K562 (cell line): ENCODE measurements around the gene C22orf31. TPM values are rescaled to one million over a fixed set of nuclear protein-coding genes. Genes with fewer than 3 reads are reported as not detected.

Source experiments
- ATAC-seq: fragments of 200-7000 bp; cut with Tn5 transposase; 3 replicates; pipeline ENCODE4 v1.9.1; 2020; ENCODE audit warnings: moderate library complexity
- BruUV-seq: library from RNA; stranded (reverse); fragments of 400-500 nt; replicated peaks from 2 replicates; lab custom pipeline; 2021; lab: Mats Ljungman, UMichigan
- CTCF ChIA-PET: fragments of 300-600 bp; formaldehyde crosslinking; extraction: SDS; loops from one replicate; lab custom pipeline; 2021; ENCODE audit warnings: low intra/inter-chr PET ratio; lab: Yijun Ruan, JAX
- POLR2A ChIA-PET: fragments of 300-600, 350-650 bp; sonication (Branson Sonifier 250); formaldehyde crosslinking; extraction: SDS; loops from one replicate; lab custom pipeline; 2021; ENCODE audit warnings: antibody characterized with exemption, inconsistent platforms; lab: Yijun Ruan, JAX
- DNase-seq, 4 experiments: peaks; one replicate each; pipeline versions ENCODE4 v3.0.0 to v3.0.0-alpha.2; 2011 to 2018; ENCODE audit warnings: low spot score in 3 of 4, mixed read lengths in 3 of 4; ENCODE audit errors: extremely low read depth in 1 of 4
- FAIRE-seq: peaks from 2 replicates; lab custom pipeline; 2011; peaks lifted over from hg19 to GRCh38; lab: Jason Lieb, UNC
- H2AFZ ChIP-seq: 2 replicates; pipeline ENCODE4 v1.6.0; 2011; ENCODE audit warnings: low read depth, low read length, control low read depth, inconsistent platforms
- H3K27ac ChIP-seq: fragments of 200-600 bp; 3 replicates; pipeline ENCODE4 v1.8.0; 2011; ENCODE audit warnings: low read depth, mild to moderate bottlenecking, control low read depth, inconsistent platforms, low read length, moderate library complexity, mixed read lengths; ENCODE audit errors: extremely low read depth
- H3K27me3 ChIP-seq, 2 experiments: fragments of 300-600 bp in 1 of 2; 2 replicates in 1 of 2; 3 replicates in 1 of 2; pipeline versions ENCODE4 v1.6.0 to v1.8.0; 2011; ENCODE audit warnings: inconsistent platforms in 2 of 2, low read length in 2 of 2, mild to moderate bottlenecking in 1 of 2, mixed read lengths in 1 of 2, moderate library complexity in 1 of 2; ENCODE audit not compliant: control insufficient read depth in 2 of 2, insufficient read depth in 2 of 2
- H3K36me3 ChIP-seq: fragments of 300-600 bp; 3 replicates; pipeline ENCODE4 v1.8.0; 2011; ENCODE audit warnings: mild to moderate bottlenecking, low read length, inconsistent platforms; ENCODE audit not compliant: control insufficient read depth, insufficient read depth
- H3K4me1 ChIP-seq, 2 experiments: fragments of 200-600 bp in 1 of 2; replicated peaks in 1 of 2; 2 replicates in 1 of 2; 3 replicates in 1 of 2; pipeline versions ENCODE4 v1.5.1 to v1.8.0; 2011; ENCODE audit warnings: inconsistent platforms in 2 of 2, low read length in 2 of 2, mild to moderate bottlenecking in 1 of 2, mixed read lengths in 1 of 2, moderate library complexity in 1 of 2; ENCODE audit not compliant: control insufficient read depth in 2 of 2, insufficient read depth in 2 of 2
- H3K4me2 ChIP-seq: 2 replicates; pipeline ENCODE4 v1.6.1; 2011; ENCODE audit warnings: low read length, control low read depth, inconsistent platforms, mixed read lengths; ENCODE audit not compliant: insufficient read depth
- H3K4me3 ChIP-seq: fragments of 200-600 bp; sonication (generic), shearing (Covaris generic); 2 replicates; pipeline ENCODE4 v1.5.1; 2016; ENCODE audit warnings: control low read depth, inconsistent platforms
- H3K79me2 ChIP-seq: fragments of 200-600 bp; 3 replicates; pipeline ENCODE4 v1.8.0; 2011; ENCODE audit warnings: low read length, inconsistent platforms; ENCODE audit not compliant: control insufficient read depth, insufficient read depth
- H3K9ac ChIP-seq, 2 experiments: 2 replicates each; pipeline versions ENCODE4 v1.6.0 to v1.6.1; 2011; ENCODE audit warnings: low read depth in 2 of 2, low read length in 2 of 2, control low read depth in 1 of 2, inconsistent platforms in 1 of 2, mild to moderate bottlenecking in 1 of 2, mixed read lengths in 1 of 2; ENCODE audit not compliant: insufficient read depth in 1 of 2
- H3K9me1 ChIP-seq: one replicate; pipeline ENCODE4 v1.6.0; 2011; ENCODE audit warnings: inconsistent platforms, mild to moderate bottlenecking, low read length, moderate library complexity; ENCODE audit not compliant: control insufficient read depth, insufficient read depth
- H3K9me3 ChIP-seq: replicated peaks from 2 replicates; pipeline ENCODE4 v1.5.1; 2011; ENCODE audit warnings: low read depth, low read length, inconsistent platforms; ENCODE audit not compliant: control insufficient read depth, insufficient read depth
- H4K20me1 ChIP-seq: replicated peaks from 2 replicates; pipeline ENCODE4 v1.6.1; 2011; ENCODE audit warnings: low read length, inconsistent platforms, mixed read lengths; ENCODE audit not compliant: control insufficient read depth, insufficient read depth
- ARID1B ChIP-seq: fragments of 450-650 bp; IDR thresholded peaks from 2 replicates; pipeline ENCODE4 v1.6.1; 2016; ENCODE audit warnings: antibody characterized with exemption, mild to moderate bottlenecking, inconsistent platforms
- DEAF1 ChIP-seq: fragments of 450-650 bp; formaldehyde crosslinking; IDR thresholded peaks from 2 replicates; pipeline ENCODE4 v1.4.0; 2020; ENCODE audit warnings: mild to moderate bottlenecking, moderate library complexity
- EZH2 ChIP-seq: IDR thresholded peaks from 2 replicates; pipeline ENCODE4 v1.6.1; 2012; ENCODE audit warnings: low read depth, mild to moderate bottlenecking, inconsistent platforms, low read length, borderline replicate concordance
- HDAC3 ChIP-seq: fragments of 450-650 bp; IDR thresholded peaks from 2 replicates; pipeline ENCODE4 v1.6.1; 2018; ENCODE audit warnings: borderline replicate concordance, mild to moderate bottlenecking, moderate library complexity; ENCODE audit not compliant: partially characterized antibody
- HDAC6 ChIP-seq: IDR thresholded peaks from 2 replicates; pipeline ENCODE4 v1.6.1; 2012; ENCODE audit warnings: low read depth, mild to moderate bottlenecking, control low read depth, inconsistent platforms, low read length, moderate library complexity
- HDGF ChIP-seq: fragments of 450-650 bp; IDR thresholded peaks from 2 replicates; pipeline ENCODE4 v1.6.1; 2016
- KDM1A ChIP-seq, 2 experiments: fragments of 450-650 bp; IDR thresholded peaks; 2 replicates each; pipeline ENCODE4 v1.6.1; 2016; ENCODE audit warnings: mild to moderate bottlenecking in 2 of 2
- KLF1 ChIP-seq: fragments of 450-650 bp; IDR thresholded peaks from 2 replicates; pipeline ENCODE4 v1.6.1; 2016; ENCODE audit warnings: missing genetic modification characterization, missing compliant biosample characterization
- RNF2 ChIP-seq: sonication (generic); IDR thresholded peaks from 2 replicates; pipeline ENCODE4 v1.6.1; 2016
- SAFB2 ChIP-seq: fragments of 200-400 bp; formaldehyde crosslinking; IDR thresholded peaks from 2 replicates; pipeline ENCODE4 v1.6.1; 2018; ENCODE audit warnings: borderline replicate concordance, low read length, low read depth, moderate library complexity; ENCODE audit not compliant: severe bottlenecking
- SAP30 ChIP-seq: fragments of 200-600 bp; sonication (generic); IDR thresholded peaks from 2 replicates; pipeline ENCODE4 v1.6.1; 2012; ENCODE audit warnings: borderline replicate concordance, low read depth, mild to moderate bottlenecking, moderate library complexity, low read length, control low read depth, inconsistent platforms; ENCODE audit not compliant: insufficient read depth, poor library complexity, severe bottlenecking
- STAT5A ChIP-seq: IDR thresholded peaks from 2 replicates; pipeline ENCODE4 v1.6.1; 2012; ENCODE audit warnings: low read length, inconsistent platforms, borderline replicate concordance
- THAP7 ChIP-seq: fragments of 250-450 bp; sonication (Bioruptor Pico); IDR thresholded peaks from 2 replicates; pipeline ENCODE4 v1.5.0; 2021
- TOE1 ChIP-seq, 2 experiments: fragments of 450-650 bp in 1 of 2; sonication (generic) in 1 of 2; formaldehyde crosslinking in 1 of 2; IDR thresholded peaks; 2 replicates each; pipeline versions ENCODE4 v1.7.1 to v1.8.0; 2016 to 2022; ENCODE audit warnings: borderline replicate concordance in 2 of 2, mild to moderate bottlenecking in 2 of 2, antibody characterized with exemption in 1 of 2, inconsistent platforms in 1 of 2, low read depth in 1 of 2, missing genetic modification reagents in 1 of 2, moderate library complexity in 1 of 2
- ZKSCAN1 ChIP-seq: fragments of 150-350 bp; IDR thresholded peaks from 2 replicates; pipeline ENCODE4 v1.6.1; 2016; ENCODE audit warnings: low read depth, low read length
- ZNF384 ChIP-seq: IDR thresholded peaks from 2 replicates; pipeline ENCODE4 v1.6.1; 2012; ENCODE audit warnings: low read depth, low read length, improper control_type of control experiment
- ZNF431 ChIP-seq: sonication (generic); formaldehyde crosslinking; IDR thresholded peaks from 2 replicates; pipeline ENCODE4 v1.8.0; 2022; ENCODE audit warnings: mild to moderate bottlenecking, missing genetic modification reagents
- ZNF57 ChIP-seq: fragments of 450-650 bp; formaldehyde crosslinking; IDR thresholded peaks from 2 replicates; pipeline ENCODE4 v1.4.0; 2020; ENCODE audit warnings: mild to moderate bottlenecking, moderate library complexity
- ZNF830 ChIP-seq: fragments of 250-450 bp; sonication (Bioruptor Pico); IDR thresholded peaks from 2 replicates; pipeline ENCODE4 v1.5.0; 2021; ENCODE audit warnings: mild to moderate bottlenecking
- WGBS: fragments of 100-300 bp; shearing (Covaris generic); methylation state at CpG from one replicate; pipeline ENCODE4 v1.1.6; 2016; ENCODE audit warnings: low coverage, mixed read lengths; ENCODE audit not compliant: insufficient coverage; ENCODE audit errors: missing lambda C conversion rate; 5-methylcytosine and 5-hydroxymethylcytosine counted together
- in situ Hi-C: fragments of 300-500 bp; cut with MboI; formaldehyde crosslinking; loops from 4 replicates; pipeline ENCODE4 v1.15.0; 2018; ENCODE audit warnings: inconsistent platforms, mixed read lengths
- intact Hi-C: fragments of 100-400 bp; cut with micrococcal nuclease; formaldehyde crosslinking; loops from 2 replicates; pipeline ENCODE4 v1.14.2; 2022
- polyA plus RNA-seq, 8 experiments: library from polyadenylated mRNA; depleted of rRNA in 4 of 8; stranded (reverse) in 5 of 8; unstranded in 3 of 8; fragments of >200 nt; fragmentation: Nextera tagmentation in 2 of 8; fragmentation: Illumina TruSeq in 1 of 8; extraction: Ambion mirVana in 2 of 8; extraction: Trizol in 1 of 8; gene quantifications; 2 replicates each; pipeline versions ENCODE4 v1.2.1 to v1.2.3, GENCODE V29; 2011 to 2014; ENCODE audit warnings: inconsistent platforms in 1 of 8, missing spikeins in 1 of 8
- total RNA-seq, 7 experiments: library from RNA; depleted of rRNA in 6 of 7; stranded (reverse); fragments of >200 nt in 6 of 7; fragmentation: Illumina TruSeq in 2 of 7; extraction: Trizol in 2 of 7; gene quantifications; 2 replicates each; pipeline versions ENCODE4 v1.2.1 to v1.2.3, GENCODE V29; 2011 to 2021; ENCODE audit warnings: low replicate concordance in 1 of 7

Gene C22orf31
- total and polyA plus RNA-seq, 9 of the 15 experiments (the other 6 are each of a cell fraction or from before 2014, with no cell fraction given) = not detected

- no peak for FAIRE-seq
- ChIA-PET POLR2A (no interaction called here), CTCF (no interaction called here)
- WGBS = 91% methylated on average over 4 of the region's 4 CpGs
- Histone ChIP-seq H3K36me3 (no peaks in the 10 kb centered on the region), H3K9ac (no peak overlapping the region), H3K4me3 (no peak overlapping the region), H3K9me1 (no peaks in the 10 kb centered on the region), H3K9me3 (no peaks in the 10 kb centered on the region), H3K4me1 (no peaks in the 10 kb centered on the region), H2AFZ (no peak overlapping the region), H3K27me3 (no peaks in the 10 kb centered on the region), H3K79me2 (no peaks in the 10 kb centered on the region), H3K4me2 (no peak overlapping the region), H4K20me1 (no peaks in the 10 kb centered on the region), H3K27ac (no peak overlapping the region)
- in situ Hi-C loops (no loop called here), intact Hi-C loops (no loop called here)
- no TSS peak for BruUV-seq
- ATAC-seq = no peak
- no peak for DNase-seq
- TF ChIP-seq SAFB2 (no peak), RNF2 (no peak), ARID1B (no peak), SAP30 (no peak), HDGF (no peak), EZH2 (no peak), ZKSCAN1 (no peak), TOE1 (IDR thresholded peaks at IDR 0.05; ENCODE audit: borderline replicate concordance) (no peak), TOE1 (CRISPR knock-in tag; IDR thresholded peaks at IDR 0.05; ENCODE audit: borderline replicate concordance, low read depth) (no peak), HDAC3 (no peak), THAP7 (CRISPR knock-in tag) (no peak), ZNF384 (no peak), STAT5A (no peak), KDM1A (IDR thresholded peaks at IDR 0.05) (peak in 1 of 2 experiments; percentile 14; a peak in 1 of 4 replicates), HDAC6 (no peak), ZNF431 (CRISPR knock-in tag) (no peak), ZNF830 (no peak), ZNF57 (CRISPR knock-in tag) (no peak), DEAF1 (CRISPR knock-in tag) (no peak), KLF1 (tag) (no peak)
These were observed 43.1 kb downstream of the C22orf31 start for GRCh38 chr22:29018293-29019189.
